HG03045 (cell line): Measurements from ENCODE around the gene ERCC3.
"Not testable (repeated sequence)": the region's sequence is repeated elsewhere in the genome, so short reads cannot be mapped to it uniquely, and the experiment has no call there.

ENCODE experiments used
- ATAC-seq: cut with Tn5 transposase; IDR thresholded peaks from one replicate; pipeline ENCODE4 v1.9.1; 2021; ENCODE audit warnings: mild to moderate bottlenecking, moderate library complexity; ENCODE audit not compliant: unreplicated experiment

The ERCC3 gene

GRCh38 chr2:127227264-127227660, 66.7 kb downstream of the ERCC3 start:
- not testable (repeated sequence) for ATAC-seq

- ATAC-seq, result peak; percentile 81
These were observed 67.3 kb downstream of the ERCC3 start for GRCh38 chr2:127226520-127227263.

GRCh38 chr2:127226132-127226519, 67.8 kb downstream of the ERCC3 start:
- ATAC-seq, result no peak

GRCh38 chr2:127225186-127225960, 68.6 kb downstream of the ERCC3 start:
- ATAC-seq, result no peak

- ATAC-seq, result not testable (repeated sequence)
These were observed 69.8 kb downstream of the ERCC3 start for GRCh38 chr2:127224135-127224534.

DNA sequence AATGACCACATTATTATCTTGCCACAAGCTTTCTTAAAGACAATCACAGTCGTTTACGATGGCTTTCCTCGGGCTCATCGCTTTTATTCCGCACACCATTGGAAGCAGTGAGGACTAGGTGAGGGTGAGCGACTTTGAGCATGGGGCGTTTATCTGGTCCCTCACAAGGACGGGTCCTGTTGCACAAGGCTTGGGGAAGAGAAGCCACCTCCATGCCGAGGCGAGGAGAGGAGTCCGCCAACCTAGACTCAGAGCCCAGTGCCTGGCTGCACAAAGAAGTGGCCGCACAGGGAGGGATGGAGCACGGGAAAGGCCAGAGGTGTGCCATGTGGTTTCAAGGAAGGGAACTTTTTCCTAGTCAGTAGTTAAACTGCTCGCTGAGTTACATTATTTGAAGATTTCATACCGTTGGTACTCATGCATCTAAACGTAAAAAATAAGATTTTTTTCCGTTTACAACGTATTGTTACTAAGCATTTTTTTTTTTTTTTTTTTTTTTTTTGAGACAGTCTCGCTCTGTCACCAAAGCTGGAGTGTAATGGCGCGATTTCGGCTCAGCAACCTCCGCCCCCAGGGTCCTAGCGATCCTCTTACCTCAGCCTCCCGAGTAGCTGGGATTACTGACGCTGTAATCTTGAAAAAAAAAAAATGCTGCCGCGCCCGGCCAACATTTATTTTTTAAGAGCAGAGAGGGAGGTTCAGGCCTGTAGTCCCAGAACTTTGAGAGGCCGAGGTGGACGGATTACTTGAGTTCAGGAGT, 73.0 kb downstream of the ERCC3 start:
- ATAC-seq, result no peak

DNA sequence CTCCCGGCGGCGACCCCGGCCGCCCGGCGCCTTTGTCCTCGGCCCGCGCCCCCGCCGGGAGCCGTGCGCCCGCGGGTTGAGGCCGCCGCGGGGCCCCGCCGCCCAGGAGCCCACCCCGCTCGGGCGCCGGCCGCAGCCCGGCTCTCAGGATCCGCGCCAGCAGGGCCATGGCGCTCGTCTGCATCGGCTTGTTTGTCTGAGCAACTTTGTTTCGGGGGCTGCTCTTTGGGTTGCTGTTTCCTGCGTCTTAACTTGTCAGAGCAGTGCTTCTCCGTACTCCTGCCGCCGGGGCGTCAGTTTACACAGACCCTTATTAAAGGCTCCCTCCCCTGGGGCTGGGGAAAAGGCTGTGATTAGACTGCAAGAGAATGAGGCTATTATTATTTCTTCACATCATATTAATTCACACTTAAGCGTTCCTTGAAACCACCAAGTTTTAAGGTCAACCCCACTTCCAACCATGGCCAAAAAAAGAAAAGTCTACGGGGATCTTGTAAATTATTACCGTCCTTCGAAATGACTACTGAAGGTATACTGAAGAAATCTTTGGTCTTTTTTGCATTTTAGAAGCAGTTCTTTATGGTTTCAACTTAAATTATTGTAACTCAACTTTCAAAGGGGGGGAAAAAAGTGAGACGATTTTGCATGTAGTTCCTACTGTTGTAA, 73.7 kb downstream of the ERCC3 start, which contains the start of gene CYP27C1:
Gene CYP27C1 (minus strand): TSS at position 198 of the 666 bp plus-strand sequence. CDS start 29 bp downstream, at position 169.
- ATAC-seq, result no peak

- ATAC-seq, result no peak
These were observed 74.5 kb downstream of the ERCC3 start for GRCh38 chr2:127219171-127220070.

DNA sequence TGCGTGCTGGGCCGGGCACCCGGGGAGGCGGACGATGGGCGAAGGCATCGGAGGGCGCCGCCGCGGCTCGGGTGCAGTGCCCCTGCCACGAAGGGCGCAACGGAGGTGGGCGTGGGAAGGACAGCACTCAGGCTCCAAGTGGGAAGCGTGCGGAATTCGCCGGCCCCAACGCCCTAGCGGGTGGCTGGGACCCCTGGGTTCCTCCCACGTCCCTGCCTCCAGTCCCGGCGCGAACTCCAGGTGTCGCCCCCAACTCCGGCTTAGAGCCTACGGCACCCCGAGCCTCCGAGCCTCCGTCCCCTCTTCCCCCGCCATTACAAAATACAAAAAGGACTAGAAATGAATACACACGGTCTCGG, 75.2 kb downstream of the ERCC3 start:
- no peak for ATAC-seq

DNA sequence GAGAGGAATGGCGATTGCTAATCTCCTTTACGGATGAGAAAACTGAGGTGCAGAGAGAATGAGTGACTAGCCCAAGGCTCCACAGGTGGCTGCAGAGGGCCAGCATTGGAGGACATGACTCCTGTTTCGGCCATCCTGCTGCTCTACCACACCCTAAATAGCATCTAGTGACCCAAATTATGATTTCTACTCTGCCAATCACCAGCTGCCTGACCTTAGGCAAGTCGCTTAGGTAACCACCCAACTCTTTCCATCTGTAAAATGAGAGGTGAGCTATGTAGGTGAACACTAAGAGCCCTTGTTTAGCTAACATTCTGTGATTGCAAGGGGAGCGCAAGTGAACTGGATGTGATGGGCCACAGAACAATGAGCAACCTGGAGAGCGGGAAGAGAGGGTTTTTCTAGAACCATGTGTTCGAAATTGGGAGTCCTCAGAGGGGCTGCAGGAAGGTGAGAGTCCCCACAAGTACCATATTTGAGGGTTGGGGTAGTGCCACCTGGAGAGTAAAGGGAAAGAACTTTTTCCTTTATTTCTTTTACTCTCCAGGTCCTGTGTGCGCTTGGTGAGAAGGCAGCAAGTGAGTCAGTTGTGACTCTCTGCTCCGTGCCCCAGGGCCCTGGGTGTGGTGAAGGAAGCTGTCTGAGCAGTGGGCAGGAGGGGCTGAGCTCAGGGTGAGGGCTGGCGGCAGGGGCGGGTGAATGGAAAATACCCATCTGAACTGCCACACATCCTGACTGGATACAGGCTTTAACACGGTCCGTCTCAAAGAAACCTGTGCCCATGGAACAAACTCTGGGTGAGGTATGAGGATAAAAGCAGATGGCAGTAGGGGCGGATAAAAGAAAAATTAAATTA, 76.2 kb downstream of the ERCC3 start:
- no peak for ATAC-seq

GRCh38 chr2:127216593-127216992, 77.4 kb downstream of the ERCC3 start:
- no peak for ATAC-seq

- no peak for ATAC-seq
These were observed 77.8 kb downstream of the ERCC3 start for GRCh38 chr2:127216095-127216494.

DNA sequence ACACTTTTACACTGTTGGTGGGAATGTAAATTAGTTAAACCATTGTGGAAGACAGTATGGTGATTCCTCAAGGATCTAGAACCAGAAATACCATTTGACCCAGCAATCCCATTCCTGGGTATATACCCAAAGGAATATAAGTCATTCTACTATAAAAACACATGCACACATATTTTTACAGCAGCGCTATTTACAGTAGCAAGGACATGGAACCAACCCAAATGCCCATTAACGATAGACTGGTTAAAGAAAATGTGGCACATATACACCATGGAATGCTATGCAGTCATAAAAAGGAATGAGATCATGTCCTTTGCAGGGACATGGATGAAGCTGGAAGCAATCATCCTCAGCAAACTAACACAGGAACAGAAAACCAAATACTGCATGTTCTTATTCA, 79.7 kb downstream of the ERCC3 start:
- not testable (repeated sequence) for ATAC-seq

GRCh38 chr2:127208313-127208712, 85.6 kb downstream of the ERCC3 start:
- no peak for ATAC-seq
